SU-DHL-6 (cell line): ENCODE measurements around the gene PRAMEF5.
"Not testable (repeated sequence)": the region's sequence is repeated elsewhere in the genome, so short reads cannot be mapped to it uniquely, and the experiment has no call there.

Source experiments
- H2AFZ ChIP-seq: fragments of 200-600 bp; sonication (generic); 2 replicates; pipeline ENCODE4 v1.6.1; 2014; ENCODE audit warnings: low read depth, mild to moderate bottlenecking, moderate library complexity, mixed read lengths, antibody characterized with exemption, low read length; ENCODE audit not compliant: severe bottlenecking
- H3F3A ChIP-seq: fragments of 200-600 bp; shearing (Covaris generic); 2 replicates; pipeline ENCODE4 v1.6.0; 2016; ENCODE audit warnings: antibody characterized with exemption, mild to moderate bottlenecking; ENCODE audit not compliant: insufficient read depth
- H3K27ac ChIP-seq: fragments of 200-600 bp; sonication (generic); 2 replicates; pipeline ENCODE4 v1.5.1; 2016; ENCODE audit warnings: low read depth, mild to moderate bottlenecking, low read length, moderate library complexity, mixed read lengths
- H3K27me3 ChIP-seq: fragments of 200-600 bp; sonication (generic), shearing (Covaris generic); 2 replicates; pipeline ENCODE4 v1.6.0; 2014; ENCODE audit warnings: mild to moderate bottlenecking, low read length
- H3K36me3 ChIP-seq: fragments of 200-600 bp; sonication (generic); 2 replicates; pipeline ENCODE4 v1.6.1; 2014; ENCODE audit warnings: mild to moderate bottlenecking, low read length, mixed read lengths
- H3K4me2 ChIP-seq: fragments of 300-600, 200-600 bp; shearing (Covaris generic), sonication (generic); 2 replicates; pipeline ENCODE4 v1.6.0; 2014; ENCODE audit warnings: low read length, low read depth, mild to moderate bottlenecking; ENCODE audit not compliant: poor library complexity, severe bottlenecking
- H3K4me3 ChIP-seq: fragments of 200-600 bp; sonication (generic); 2 replicates; pipeline ENCODE4 v1.5.1; 2014; ENCODE audit warnings: antibody characterized with exemption, low read length, mild to moderate bottlenecking, mixed read lengths; ENCODE audit not compliant: insufficient read depth, poor library complexity, severe bottlenecking
- H3K79me2 ChIP-seq: fragments of 200-600 bp; sonication (generic); 2 replicates; pipeline ENCODE4 v1.6.1; 2014; ENCODE audit warnings: mild to moderate bottlenecking, low read length, moderate library complexity; ENCODE audit not compliant: insufficient read depth
- H3K9ac ChIP-seq: fragments of 200-600 bp; sonication (generic); 2 replicates; pipeline ENCODE4 v1.7.0; 2014; ENCODE audit warnings: mild to moderate bottlenecking, low read length
- H3K9me2 ChIP-seq: fragments of 200-600 bp; sonication (generic); replicated peaks from 2 replicates; pipeline ENCODE4 v1.6.1; 2014; ENCODE audit warnings: low read length; ENCODE audit not compliant: insufficient read depth
- H3K9me3 ChIP-seq: fragments of 200-600 bp; sonication (generic); 2 replicates; pipeline ENCODE4 v1.6.1; 2014; ENCODE audit warnings: low read length, mixed read lengths; ENCODE audit not compliant: insufficient read depth
- H4K20me1 ChIP-seq: fragments of 200-600 bp; sonication (generic); 2 replicates; pipeline ENCODE4 v1.6.1; 2014; ENCODE audit warnings: low read depth, mild to moderate bottlenecking, antibody characterized with exemption, low read length, moderate library complexity, mixed read lengths
- CTCF ChIP-seq: fragments of 200-600 bp; sonication (generic); IDR thresholded peaks from one replicate; pipeline ENCODE4 v1.5.1; 2017; ENCODE audit warnings: antibody characterized with exemption, mild to moderate bottlenecking, low read length, moderate library complexity; ENCODE audit not compliant: insufficient read depth, poor library complexity, severe bottlenecking
- EZH2phosphoT487 ChIP-seq: fragments of 200-600 bp; sonication (generic), shearing (Covaris generic); conservative IDR thresholded peaks from 2 replicates; pipeline ENCODE4 v1.6.1; 2018; ENCODE audit warnings: mild to moderate bottlenecking, antibody characterized with exemption, low read length, moderate library complexity, mixed read lengths

The PRAMEF5 gene

GRCh38 chr1:13227271-13228055 is 26.5 kb upstream of the PRAMEF5 start:
- H3K9me2 ChIP-seq, H3K27ac ChIP-seq, H3K79me2 ChIP-seq, H2AFZ ChIP-seq, H3F3A ChIP-seq, H4K20me1 ChIP-seq, H3K9ac ChIP-seq, H3K9me3 ChIP-seq, H3K4me2 ChIP-seq, H3K4me3 ChIP-seq, H3K27me3 ChIP-seq, H3K36me3 ChIP-seq: not testable (repeated sequence)

DNA sequence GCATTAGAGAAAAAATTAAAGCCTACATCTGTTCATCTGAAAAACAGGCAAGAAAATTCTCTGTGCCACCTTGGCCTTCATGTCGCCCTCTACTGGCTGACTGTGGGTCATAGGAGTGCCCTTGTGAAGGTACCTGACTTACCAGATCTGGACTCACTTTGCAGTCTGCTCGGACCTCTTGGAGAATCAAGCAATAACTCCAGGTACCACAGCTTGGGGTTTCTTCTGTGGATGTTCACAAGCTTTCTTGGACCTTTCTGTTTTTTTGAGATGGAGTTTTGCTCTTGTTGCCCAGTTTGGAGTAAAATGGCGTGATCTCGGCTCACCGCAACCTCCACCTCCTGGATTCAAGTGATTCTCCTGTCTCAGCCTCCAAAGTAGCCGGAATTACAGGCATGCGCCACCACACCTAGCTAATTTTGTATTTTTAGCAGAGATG is 25.6 kb upstream of the PRAMEF5 start:
- no peaks in the 10 kb centered on the region for H3K36me3 ChIP-seq
- H4K20me1 ChIP-seq: no peaks in the 10 kb centered on the region
- no peaks in the 10 kb centered on the region for H3K9me3 ChIP-seq
- H3K27me3 ChIP-seq: peaks cover 2% of the 10 kb centered on the region; the same call in 1 of the 2 replicates
- H3F3A ChIP-seq: no peaks in the 10 kb centered on the region
- no peak overlapping the region for H2AFZ ChIP-seq
- H3K9me2 ChIP-seq: no peaks in the 10 kb centered on the region
- no peak overlapping the region for H3K27ac ChIP-seq
- H3K79me2 ChIP-seq: no peaks in the 10 kb centered on the region
- H3K4me2 ChIP-seq: no peak overlapping the region
- no peak overlapping the region for H3K9ac ChIP-seq
- no peak overlapping the region for H3K4me3 ChIP-seq
- TF ChIP-seq EZH2phosphoT487 (no peak), CTCF (peak; percentile 51)

DNA sequence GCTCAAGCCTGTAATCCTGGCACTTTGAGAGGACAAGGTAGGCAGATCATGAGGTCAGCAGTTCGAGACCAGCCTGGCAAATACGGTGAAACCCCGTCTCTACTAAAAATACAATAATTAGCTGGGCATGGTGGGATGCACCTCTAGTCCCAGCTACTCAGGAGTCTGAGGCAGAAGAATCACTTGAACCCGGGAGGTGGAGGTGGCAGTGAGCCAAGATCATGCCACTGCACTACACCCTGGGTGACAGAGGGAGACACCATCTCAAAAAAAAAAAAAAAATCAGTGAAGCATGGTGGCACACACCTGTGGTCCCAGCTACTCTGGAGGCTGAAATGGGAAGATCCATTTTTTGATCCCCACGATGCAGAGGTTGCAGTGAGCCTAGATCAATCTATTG is 23.9 kb upstream of the PRAMEF5 start:
- not testable (repeated sequence) for H2AFZ ChIP-seq, H3K4me3 ChIP-seq, H3K36me3 ChIP-seq, H4K20me1 ChIP-seq, H3K27me3 ChIP-seq, H3K4me2 ChIP-seq, H3K9ac ChIP-seq, H3K79me2 ChIP-seq, H3F3A ChIP-seq, H3K9me3 ChIP-seq, H3K27ac ChIP-seq, H3K9me2 ChIP-seq

DNA sequence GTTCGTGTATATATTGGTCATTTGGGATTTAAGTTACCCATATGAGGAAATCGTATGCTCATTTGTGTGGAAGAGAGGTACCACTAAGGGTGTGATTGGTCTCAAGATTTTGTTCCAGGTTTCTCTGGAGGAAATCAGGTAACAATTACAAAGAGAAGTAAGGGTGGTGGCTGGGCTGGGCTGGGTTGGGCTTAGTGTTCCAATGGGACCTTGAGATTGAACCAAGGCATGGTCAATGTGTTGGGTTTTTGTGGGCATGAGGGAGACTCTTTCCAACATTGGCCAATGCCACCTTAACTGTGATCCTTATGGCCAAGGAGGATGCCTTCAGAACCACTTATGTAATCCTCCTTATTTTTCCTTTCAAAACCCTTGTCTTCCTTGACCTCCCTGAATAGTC is 23.4 kb upstream of the PRAMEF5 start:
- H3F3A ChIP-seq, H3K9me3 ChIP-seq, H3K27me3 ChIP-seq, H3K4me2 ChIP-seq, H3K27ac ChIP-seq, H3K4me3 ChIP-seq, H3K9me2 ChIP-seq, H3K79me2 ChIP-seq, H4K20me1 ChIP-seq, H2AFZ ChIP-seq, H3K36me3 ChIP-seq, H3K9ac ChIP-seq: not testable (repeated sequence)

GRCh38 chr1:13231061-13231750 is 22.8 kb upstream of the PRAMEF5 start:
- H3K9me3 ChIP-seq: not testable (repeated sequence)

GRCh38 chr1:13232056-13232455 is 21.9 kb upstream of the PRAMEF5 start:
- not testable (repeated sequence) for H3K9me3 ChIP-seq, H3F3A ChIP-seq

More at GRCh38 chr1:13231061-13231750, 22.8 kb upstream of the PRAMEF5 start:
- not testable (repeated sequence) for H3K9ac ChIP-seq, H3K4me2 ChIP-seq, H3K27ac ChIP-seq, H2AFZ ChIP-seq, H3K9me2 ChIP-seq, H3K4me3 ChIP-seq, H3K27me3 ChIP-seq, H4K20me1 ChIP-seq, H3K36me3 ChIP-seq, H3K79me2 ChIP-seq, H3F3A ChIP-seq

DNA sequence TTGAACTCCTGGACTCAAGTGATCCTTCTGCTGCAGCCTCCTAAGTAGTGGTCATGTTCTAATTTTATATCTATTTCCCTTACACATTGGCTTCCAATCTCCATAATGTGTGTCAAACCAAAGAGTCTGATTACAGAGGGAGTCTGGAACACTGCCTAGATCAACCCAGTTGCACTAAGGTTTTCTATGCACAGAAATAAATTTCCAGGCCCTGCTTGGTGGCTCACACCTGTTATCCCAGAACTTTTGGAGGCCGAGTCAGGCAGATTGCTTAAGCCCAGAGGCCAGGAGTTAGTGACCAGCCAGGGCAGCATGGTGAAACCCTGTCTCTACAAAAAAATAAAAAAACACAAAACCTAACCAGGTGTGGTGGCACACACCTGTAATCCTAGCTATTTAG is 19.9 kb upstream of the PRAMEF5 start:
- not testable (repeated sequence) for H3K9ac ChIP-seq, H3K9me3 ChIP-seq, H3K79me2 ChIP-seq, H3K27ac ChIP-seq, H3K27me3 ChIP-seq, H3K4me2 ChIP-seq, H3K9me2 ChIP-seq, H4K20me1 ChIP-seq, H3K4me3 ChIP-seq, H3F3A ChIP-seq, H3K36me3 ChIP-seq, H2AFZ ChIP-seq

More at GRCh38 chr1:13232056-13232455, 21.9 kb upstream of the PRAMEF5 start:
- not testable (repeated sequence) for H3K4me3 ChIP-seq, H3K27ac ChIP-seq, H3K36me3 ChIP-seq, H4K20me1 ChIP-seq, H2AFZ ChIP-seq, H3K9ac ChIP-seq, H3K27me3 ChIP-seq, H3K4me2 ChIP-seq, H3K79me2 ChIP-seq, H3K9me2 ChIP-seq
